Epithelial cell of esophagus (primary cell): ENCODE measurements around the gene GFER.
"Not testable (repeated sequence)": the region's sequence is repeated elsewhere in the genome, so short reads cannot be mapped to it uniquely, and the experiment has no call there.

Experiments used
- DNase-seq: peaks from one replicate; pipeline ENCODE4 v3.0.0; 2010; ENCODE audit warnings: low read depth
- H3K4me3 ChIP-seq: 2 replicates; pipeline ENCODE4 v1.5.1; 2011; ENCODE audit warnings: mild to moderate bottlenecking, low read length, control low read depth
- CTCF ChIP-seq: IDR thresholded peaks from 2 replicates; pipeline ENCODE4 v1.5.1; 2011; ENCODE audit warnings: low read depth, mild to moderate bottlenecking, low read length, control low read depth, inconsistent platforms; ENCODE audit not compliant: insufficient read depth; ENCODE audit errors: missing control alignments

Gene GFER

GRCh38 chr16:2007081-2007836 is 23.3 kb downstream of the GFER start:
- TF ChIP-seq CTCF, result no peak
- DNase-seq, result no peak
- H3K4me3 ChIP-seq, result peak overlapping the region; percentile 85

- H3K4me3 ChIP-seq, result peak overlapping the region; percentile 85
- DNase-seq, result peak; percentile 96
- TF ChIP-seq CTCF, result no peak
Observed at GRCh38 chr16:2008009-2008526, 24.1 kb downstream of the GFER start.

GRCh38 chr16:2008631-2009163 is 24.7 kb downstream of the GFER start:
- peak; percentile 59 for DNase-seq
- no peak for TF ChIP-seq CTCF

GRCh38 chr16:2009164-2009711 is 25.2 kb downstream of the GFER start:
- no peak for TF ChIP-seq CTCF

More at GRCh38 chr16:2008631-2009163, 24.7 kb downstream of the GFER start:
- H3K4me3 ChIP-seq, result peak overlapping the region; percentile 85

GRCh38 chr16:2009791-2010510 is 26.0 kb downstream of the GFER start, which contains the start of gene ZNF598:
TSS of gene ZNF598 (minus strand) at chr16:2009821.
- peak within 1 kb of the TSS; percentile 85 for H3K4me3 ChIP-seq
- no peak for TF ChIP-seq CTCF
- DNase-seq, result peak; percentile 89

More at GRCh38 chr16:2009164-2009711, 25.2 kb downstream of the GFER start:
- H3K4me3 ChIP-seq, result peak overlapping the region; percentile 85
- no peak for DNase-seq

GRCh38 chr16:2011726-2012125 is 27.7 kb downstream of the GFER start:
- H3K4me3 ChIP-seq, DNase-seq: not testable (repeated sequence)

- DNase-seq, result no peak
- H3K4me3 ChIP-seq, result no peak overlapping the region
- no peak for TF ChIP-seq CTCF
Observed at GRCh38 chr16:2013527-2013926, 29.5 kb downstream of the GFER start.
